ENCODE data around the gene CAB39L.
"Not testable (repeated sequence)": the region's sequence is repeated elsewhere in the genome, so short reads cannot be mapped to it uniquely, and the experiment has no call there.

CAB39L gene

GRCh38 chr13:49297338-49297737, 146.5 kb downstream of the CAB39L start:
- Mint-ChIP-seq H3K36me3 (ENCODE audit: low read depth) (no peaks in the 10 kb centered on the region), H3K27ac (no peak overlapping the region), H3K27me3 (ENCODE audit: low read depth) (peaks cover 3% of the 10 kb centered on the region), H3K9me3 (no peaks in the 10 kb centered on the region), H3K4me3 (no peak overlapping the region), H3K4me1 (peaks cover 27% of the 10 kb centered on the region)
- TF ChIP-seq CTCF (IDR thresholded peaks at IDR 0.05; ENCODE audit: unreplicated experiment in 3 of 3) = no peak

GRCh38 chr13:49296659-49297058, 147.2 kb downstream of the CAB39L start:
- Mint-ChIP-seq H3K4me3 (no peak overlapping the region), H3K27me3 (ENCODE audit: low read depth) (peaks cover under 1% of the 10 kb centered on the region), H3K36me3 (ENCODE audit: low read depth) (no peaks in the 10 kb centered on the region), H3K4me1 (peaks cover 27% of the 10 kb centered on the region), H3K9me3 (no peaks in the 10 kb centered on the region), H3K27ac (no peak overlapping the region)
- TF ChIP-seq CTCF (IDR thresholded peaks at IDR 0.05; ENCODE audit: unreplicated experiment in 3 of 3) = no peak

GRCh38 chr13:49295244-49295643, 148.6 kb downstream of the CAB39L start:
- Mint-ChIP-seq H3K27ac (peak overlapping the region in 2 of 3 experiments; percentile 49 to 56), H3K4me1 (peaks cover 27% of the 10 kb centered on the region), H3K4me3 (no peak overlapping the region), H3K36me3 (ENCODE audit: low read depth) (no peaks in the 10 kb centered on the region), H3K9me3 (no peaks in the 10 kb centered on the region), H3K27me3 (ENCODE audit: low read depth) (peaks cover 8% of the 10 kb centered on the region)
- no peak for TF ChIP-seq CTCF (IDR thresholded peaks at IDR 0.05; ENCODE audit: unreplicated experiment in 3 of 3)

- not testable (repeated sequence) for H3K4me3 Mint-ChIP-seq; H3K36me3 Mint-ChIP-seq (ENCODE audit: low read depth); H3K27me3 Mint-ChIP-seq (ENCODE audit: low read depth); H3K9me3 Mint-ChIP-seq
- H3K27ac Mint-ChIP-seq = peak overlapping the region in 2 of 3 experiments; percentile 49 to 56
- peaks cover 27% of the 10 kb centered on the region for H3K4me1 Mint-ChIP-seq
These were observed 149.1 kb downstream of the CAB39L start for GRCh38 chr13:49294723-49295122.

- Mint-ChIP-seq H3K4me1 (peaks cover 21% of the 10 kb centered on the region), H3K4me3 (peak overlapping the region in 1 of 3 experiments; percentile 7), H3K9me3 (no peaks in the 10 kb centered on the region), H3K27me3 (ENCODE audit: low read depth) (peaks cover 8% of the 10 kb centered on the region), H3K36me3 (ENCODE audit: low read depth) (no peaks in the 10 kb centered on the region), H3K27ac (peak overlapping the region in 2 of 3 experiments; percentile 70 to 79)
- no peak for TF ChIP-seq CTCF (IDR thresholded peaks at IDR 0.05; ENCODE audit: unreplicated experiment in 3 of 3)
These were observed 150.9 kb downstream of the CAB39L start for GRCh38 chr13:49292742-49293486.

- H3K4me1 Mint-ChIP-seq = peaks cover 11% of the 10 kb centered on the region
- no peak overlapping the region for H3K4me3 Mint-ChIP-seq
- no peaks in the 10 kb centered on the region for H3K9me3 Mint-ChIP-seq
- no peak for TF ChIP-seq CTCF (IDR thresholded peaks at IDR 0.05; ENCODE audit: unreplicated experiment in 3 of 3)
- H3K36me3 Mint-ChIP-seq (ENCODE audit: low read depth) = no peaks in the 10 kb centered on the region
- H3K27me3 Mint-ChIP-seq (ENCODE audit: low read depth) = peaks cover 8% of the 10 kb centered on the region
- no peak overlapping the region for H3K27ac Mint-ChIP-seq
These were observed 155.4 kb downstream of the CAB39L start for GRCh38 chr13:49288458-49288857.
